Keratinocyte (primary cell): ENCODE data around the gene YY1AP1. TPM values are rescaled to one million over a fixed set of nuclear protein-coding genes. Genes with fewer than 3 reads are reported as not detected.

Source experiments
- DNase-seq: peaks from one replicate; pipeline ENCODE4 v3.0.0-alpha.2; 2011; ENCODE audit warnings: low read depth, missing footprints, low spot score
- FAIRE-seq: peaks from 2 replicates; lab custom pipeline; 2011; peaks lifted over from hg19 to GRCh38; lab: Jason Lieb, UNC
- H2AFZ ChIP-seq: 2 replicates; pipeline ENCODE4 v1.6.0; 2012; ENCODE audit warnings: low read length, control low read depth, inconsistent platforms; ENCODE audit not compliant: control insufficient read depth
- H3K27ac ChIP-seq: 2 replicates; pipeline ENCODE4 v1.5.1; 2011; ENCODE audit warnings: low read length; ENCODE audit not compliant: control insufficient read depth, insufficient read depth
- H3K27me3 ChIP-seq: 3 replicates; pipeline ENCODE4 v1.6.0; 2011; ENCODE audit warnings: low read length; ENCODE audit not compliant: control insufficient read depth, insufficient read depth; ENCODE audit errors: extremely low read depth
- H3K36me3 ChIP-seq, 2 experiments: 2 replicates in 1 of 2; 3 replicates in 1 of 2; pipeline ENCODE4 v1.5.1; 2011; ENCODE audit warnings: low read length in 2 of 2, mild to moderate bottlenecking in 1 of 2; ENCODE audit not compliant: control insufficient read depth in 2 of 2, insufficient read depth in 2 of 2; ENCODE audit errors: extremely low read depth in 1 of 2
- H3K4me1 ChIP-seq: 3 replicates; pipeline ENCODE4 v1.5.1; 2011; ENCODE audit warnings: low read length; ENCODE audit not compliant: control insufficient read depth, insufficient read depth; ENCODE audit errors: extremely low read depth
- H3K4me2 ChIP-seq: 3 replicates; pipeline ENCODE4 v1.6.0; 2011; ENCODE audit warnings: low read depth, low read length; ENCODE audit not compliant: control insufficient read depth, insufficient read depth; ENCODE audit errors: extremely low read depth
- H3K4me3 ChIP-seq, 3 experiments: fragments of 200-600 bp in 1 of 3; sonication (generic) in 1 of 3; 2 replicates in 2 of 3; 3 replicates in 1 of 3; pipeline ENCODE4 v1.5.1; 2011 to 2016; ENCODE audit warnings: low read length in 3 of 3, mild to moderate bottlenecking in 3 of 3, control low read depth in 2 of 3, inconsistent platforms in 1 of 3, low read depth in 1 of 3, mixed read lengths in 1 of 3, mixed run types in 1 of 3, moderate library complexity in 1 of 3; ENCODE audit not compliant: control insufficient read depth in 2 of 3, insufficient read depth in 2 of 3; ENCODE audit errors: extremely low read depth in 1 of 3
- H3K79me2 ChIP-seq: 2 replicates; pipeline ENCODE4 v1.6.0; 2012; ENCODE audit warnings: low read length; ENCODE audit not compliant: control insufficient read depth, insufficient read depth
- H3K9ac ChIP-seq: 3 replicates; pipeline ENCODE4 v1.6.0; 2011; ENCODE audit warnings: low read length; ENCODE audit not compliant: control insufficient read depth, insufficient read depth; ENCODE audit errors: extremely low read depth
- H3K9me1 ChIP-seq: 3 replicates; pipeline ENCODE4 v1.6.0; 2011; ENCODE audit warnings: low read length; ENCODE audit not compliant: control insufficient read depth, insufficient read depth; ENCODE audit errors: extremely low read depth
- H3K9me3 ChIP-seq: 2 replicates; pipeline ENCODE4 v1.5.1; 2012; ENCODE audit warnings: low read depth, low read length; ENCODE audit not compliant: control insufficient read depth
- H4K20me1 ChIP-seq: 3 replicates; pipeline ENCODE4 v1.6.0; 2011; ENCODE audit warnings: low read length; ENCODE audit not compliant: control insufficient read depth, insufficient read depth; ENCODE audit errors: extremely low read depth
- CTCF ChIP-seq, 3 experiments: IDR thresholded peaks in 1 of 3; conservative IDR thresholded peaks in 1 of 3; optimal IDR thresholded peaks in 1 of 3; 2 replicates in 2 of 3; 3 replicates in 1 of 3; pipeline versions ENCODE3 to v1.5.1; 2011; ENCODE audit warnings: low read length in 3 of 3, mild to moderate bottlenecking in 3 of 3, moderate library complexity in 2 of 3, control low read depth in 1 of 3, inconsistent platforms in 1 of 3; ENCODE audit not compliant: insufficient read depth in 2 of 3; ENCODE audit errors: extremely low read depth in 1 of 3
- EZH2 ChIP-seq: IDR thresholded peaks from one replicate; pipeline ENCODE4 v1.6.1; 2012; ENCODE audit warnings: inconsistent platforms, mild to moderate bottlenecking, low read length, moderate library complexity
- dilution Hi-C: fragments of 300-500 bp; cut with MboI; formaldehyde crosslinking; loops from one replicate; pipeline ENCODE4 v1.7.0; 2020; ENCODE audit warnings: low sequenced_read_pairs; ENCODE audit not compliant: extremely low pct_ligation_motif_present
- polyA plus RNA-seq, 5 experiments: library from polyadenylated mRNA; depleted of rRNA in 3 of 5; stranded (reverse) in 3 of 5; stranded (forward) in 1 of 5; unstranded in 1 of 5; fragments of >200 nt; gene quantifications; 1 replicate in 1 of 5; 2 replicates in 3 of 5; 3 replicates in 1 of 5; pipeline versions ENCODE4 v1.2.1 to v1.2.3, GENCODE V29; 2011 to 2012; ENCODE audit warnings: missing spikeins in 2 of 5, low read depth in 1 of 5, low replicate concordance in 1 of 5

Gene YY1AP1
- polyA plus RNA-seq, 1 donor (not counting 4 experiments of a cell fraction or from before 2014, with no cell fraction given) = 45.2 TPM

GRCh38 chr1:155609515-155610256 is 78.9 kb downstream of the YY1AP1 start, which contains the start of gene MSTO1:
Gene MSTO1 (plus strand): TSS chr1:155610218. CDS start chr1:155610249, 31 bp downstream.
- H3K9me3 ChIP-seq = no peaks in the 10 kb centered on the region
- H3K36me3 ChIP-seq = peaks cover 5 to 9% of the 10 kb centered on the region in 2 experiments
- H3K4me1 ChIP-seq = no peaks in the 10 kb centered on the region
- peaks cover 1% of the 10 kb centered on the region for H3K79me2 ChIP-seq
- H2AFZ ChIP-seq = peak within 1 kb of the TSS; percentile 91
- peak within 1 kb of the TSS; percentile 42 to 96 (median 89) for H3K4me3 ChIP-seq
- dilution Hi-C loops = no loop called here
- peak; percentile 91 for DNase-seq
- peak within 1 kb of the TSS; percentile 95 for H3K27ac ChIP-seq
- peak within 1 kb of the TSS; percentile 95 for H3K9ac ChIP-seq
- peak within 1 kb of the TSS; percentile 98 for H3K4me2 ChIP-seq
- H3K9me1 ChIP-seq = no peaks in the 10 kb centered on the region
- peak; percentile 75 for FAIRE-seq
- H4K20me1 ChIP-seq = no peaks in the 10 kb centered on the region
- H3K27me3 ChIP-seq = no peaks in the 10 kb centered on the region
- TF ChIP-seq EZH2 (no peak), CTCF (optimal IDR thresholded peaks at IDR 0.05 in 1 of 3, IDR thresholded peaks at IDR 0.05 in 1 of 3, conservative IDR thresholded peaks at IDR 0.05 in 1 of 3; ENCODE audit: extremely low read depth in 1 of 3, insufficient read depth in 2 of 3, low read length in 3 of 3) (no peak)

Other genes with a start within 250 kb of the YY1AP1 start
- 12.1 to 14.2 TPM (median 13.8 TPM) in 3 replicates for gene ASH1L, start 126.0 kb downstream of the YY1AP1 start, polyA plus RNA-seq
- gene MSTO1, start 78.6 kb downstream of the YY1AP1 start, polyA plus RNA-seq = 25.4 to 41.1 TPM (median 30.5 TPM) in 3 replicates
- gene DAP3, start 317 bp upstream of the YY1AP1 start, polyA plus RNA-seq = 160 to 210 TPM (median 203 TPM) in 3 replicates
- gene GON4L, start 168.4 kb upstream of the YY1AP1 start, polyA plus RNA-seq = 16.7 to 18.8 TPM (median 18.1 TPM) in 3 replicates
- 0.08 to 0.18 TPM (median 0.13 TPM) in 3 replicates for gene SYT11, start 170.8 kb upstream of the YY1AP1 start, polyA plus RNA-seq
- 27.1 to 33.5 TPM (median 28.7 TPM) in 3 replicates for gene RIT1, start 222.6 kb upstream of the YY1AP1 start, polyA plus RNA-seq
- gene KHDC4, start 245.6 kb upstream of the YY1AP1 start, polyA plus RNA-seq = 31.6 to 61.0 TPM (median 51.3 TPM) in 3 replicates